ENCODE results near the gene MST1R.
A peak's percentile ranks its signal among the peaks of the same experiment; 100 is the strongest.

The MST1R gene

DNA sequence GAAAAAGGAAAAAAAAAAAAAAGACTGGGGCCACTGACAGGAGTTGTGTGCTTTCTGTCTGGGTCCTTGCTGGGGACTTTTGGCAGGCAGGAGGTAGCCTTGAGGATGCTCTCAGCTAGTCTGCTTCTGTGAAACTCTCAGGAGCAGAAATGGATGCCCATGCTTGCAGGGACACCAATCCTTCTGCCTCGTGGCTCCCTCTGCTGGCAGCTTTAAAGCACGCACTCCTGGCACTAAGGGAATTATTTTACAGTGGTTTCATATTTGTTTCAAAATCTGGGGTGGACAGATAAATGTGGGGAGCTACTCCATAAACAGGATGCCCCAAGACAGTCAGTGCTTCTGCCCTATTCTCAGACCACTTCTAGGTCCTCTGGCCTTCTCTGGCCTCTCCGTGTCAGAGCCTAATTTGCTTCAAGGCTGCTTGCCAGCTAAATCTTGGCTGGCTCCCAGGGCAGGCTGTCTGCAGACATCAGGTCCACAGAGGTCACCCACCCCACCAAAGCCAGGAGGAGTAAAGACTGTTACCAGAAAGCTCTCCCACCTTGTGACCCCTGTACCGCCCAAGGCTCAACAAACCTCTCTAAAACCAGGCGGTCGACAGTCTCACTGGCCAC lies 64.4 kb downstream of the MST1R start:
- Histone ChIP-seq H3K27me3 (ENCODE audit: insufficient read depth, low read depth, severe bottlenecking) (no peaks in the 10 kb centered on the region), H3K36me3 (peaks cover 24% of the 10 kb centered on the region), H3K9me3 (ENCODE audit: severe bottlenecking) (no peaks in the 10 kb centered on the region), H3K27ac (no peak overlapping the region), H3K4me3 (ENCODE audit: low read depth, low read length) (no peak overlapping the region)
- DNase-seq, result peak; percentile 71
- TF ChIP-seq, protein P1, sequence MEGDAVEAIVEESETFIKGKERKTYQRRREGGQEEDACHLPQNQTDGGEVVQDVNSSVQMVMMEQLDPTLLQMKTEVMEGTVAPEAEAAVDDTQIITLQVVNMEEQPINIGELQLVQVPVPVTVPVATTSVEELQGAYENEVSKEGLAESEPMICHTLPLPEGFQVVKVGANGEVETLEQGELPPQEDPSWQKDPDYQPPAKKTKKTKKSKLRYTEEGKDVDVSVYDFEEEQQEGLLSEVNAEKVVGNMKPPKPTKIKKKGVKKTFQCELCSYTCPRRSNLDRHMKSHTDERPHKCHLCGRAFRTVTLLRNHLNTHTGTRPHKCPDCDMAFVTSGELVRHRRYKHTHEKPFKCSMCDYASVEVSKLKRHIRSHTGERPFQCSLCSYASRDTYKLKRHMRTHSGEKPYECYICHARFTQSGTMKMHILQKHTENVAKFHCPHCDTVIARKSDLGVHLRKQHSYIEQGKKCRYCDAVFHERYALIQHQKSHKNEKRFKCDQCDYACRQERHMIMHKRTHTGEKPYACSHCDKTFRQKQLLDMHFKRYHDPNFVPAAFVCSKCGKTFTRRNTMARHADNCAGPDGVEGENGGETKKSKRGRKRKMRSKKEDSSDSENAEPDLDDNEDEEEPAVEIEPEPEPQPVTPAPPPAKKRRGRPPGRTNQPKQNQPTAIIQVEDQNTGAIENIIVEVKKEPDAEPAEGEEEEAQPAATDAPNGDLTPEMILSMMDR (IDR thresholded peaks at IDR 0.05; ENCODE audit: low read depth, low read length), result peak; percentile 82
